Endothelial cell of umbilical vein (primary cell): ENCODE measurements around the gene CFAP100. TPM values are rescaled to one million over a fixed set of nuclear protein-coding genes. Genes with fewer than 3 reads are reported as not detected.

Experiments used
- BruUV-seq: library from RNA; stranded (reverse); fragments of 400-500 nt; replicated peaks from 2 replicates; lab custom pipeline; 2021; lab: Mats Ljungman, UMichigan
- CTCF ChIA-PET: fragments of 300-600, 350-600 bp; sonication (Branson Sonifier 250); formaldehyde crosslinking; loops from one replicate; lab custom pipeline; 2021; ENCODE audit warnings: antibody characterized with exemption, inconsistent platforms; lab: Charles Lee
- POLR2A ChIA-PET: fragments of 300-600, 350-600 bp; sonication (Branson Sonifier 250); formaldehyde crosslinking; loops from one replicate; lab custom pipeline; 2021; ENCODE audit warnings: antibody characterized with exemption, inconsistent platforms; lab: Charles Lee
- DNase-seq: peaks from one replicate; pipeline ENCODE4 v3.0.0-alpha.2; 2011; ENCODE audit warnings: low read depth, low spot score
- FAIRE-seq: peaks from 2 replicates; lab custom pipeline; 2011; peaks lifted over from hg19 to GRCh38; lab: Jason Lieb, UNC
- H2AFZ ChIP-seq: 2 replicates; pipeline ENCODE4 v1.6.0; 2012; ENCODE audit warnings: low read depth, low read length, control low read depth, inconsistent platforms
- H3K27ac ChIP-seq: 2 replicates; pipeline ENCODE4 v1.5.1; 2011; ENCODE audit warnings: low read depth, mild to moderate bottlenecking, control low read depth, low read length, moderate library complexity; ENCODE audit not compliant: insufficient read depth
- H3K27me3 ChIP-seq, 2 experiments: 2 replicates each; pipeline versions ENCODE4 v1.6.0 to v1.6.1; 2011; ENCODE audit warnings: low read length in 2 of 2, mixed read lengths in 1 of 2; ENCODE audit not compliant: control insufficient read depth in 2 of 2, insufficient read depth in 2 of 2
- H3K36me3 ChIP-seq, 2 experiments: 2 replicates in 1 of 2; 3 replicates in 1 of 2; pipeline ENCODE4 v1.5.1; 2011; ENCODE audit warnings: low read length in 2 of 2, mild to moderate bottlenecking in 1 of 2, moderate library complexity in 1 of 2; ENCODE audit not compliant: control insufficient read depth in 2 of 2, insufficient read depth in 2 of 2; ENCODE audit errors: extremely low read depth in 1 of 2
- H3K4me1 ChIP-seq: 3 replicates; pipeline ENCODE4 v1.5.1; 2011; ENCODE audit warnings: mild to moderate bottlenecking, low read length; ENCODE audit not compliant: control insufficient read depth, insufficient read depth; ENCODE audit errors: extremely low read depth
- H3K4me2 ChIP-seq: 2 replicates; pipeline ENCODE4 v1.6.1; 2011; ENCODE audit warnings: low read length, control low read depth, mixed read lengths; ENCODE audit not compliant: insufficient read depth
- H3K4me3 ChIP-seq, 3 experiments: fragments of 200-600 bp in 1 of 3; sonication (generic), shearing (Covaris generic) in 1 of 3; replicated peaks in 1 of 3; 2 replicates each; pipeline ENCODE4 v1.5.1; 2011 to 2016; ENCODE audit warnings: control low read depth in 3 of 3, low read length in 3 of 3, mild to moderate bottlenecking in 2 of 3, inconsistent platforms in 1 of 3, low read depth in 1 of 3, moderate library complexity in 1 of 3; ENCODE audit not compliant: insufficient read depth in 1 of 3
- H3K79me2 ChIP-seq: 2 replicates; pipeline ENCODE4 v1.6.0; 2012; ENCODE audit warnings: low read length, inconsistent platforms; ENCODE audit not compliant: control insufficient read depth, insufficient read depth
- H3K9ac ChIP-seq: replicated peaks from 2 replicates; pipeline ENCODE3; 2011; ENCODE audit warnings: low read length, control low read depth; ENCODE audit not compliant: insufficient read depth; ENCODE audit errors: extremely low read depth
- H3K9me1 ChIP-seq: replicated peaks from 3 replicates; pipeline ENCODE4 v1.6.0; 2011; ENCODE audit warnings: mild to moderate bottlenecking, low read length; ENCODE audit not compliant: control insufficient read depth, insufficient read depth; ENCODE audit errors: extremely low read depth
- H3K9me3 ChIP-seq: replicated peaks from 2 replicates; pipeline ENCODE4 v1.5.1; 2012; ENCODE audit warnings: low read length, inconsistent platforms; ENCODE audit not compliant: control insufficient read depth, insufficient read depth
- H4K20me1 ChIP-seq: replicated peaks from 2 replicates; pipeline ENCODE3; 2011; ENCODE audit warnings: mild to moderate bottlenecking, low read length; ENCODE audit not compliant: control insufficient read depth, insufficient read depth; ENCODE audit errors: extremely low read depth
- CTCF ChIP-seq, 2 donors: IDR thresholded peaks; 1 replicate in 1 of 2; 2 replicates in 1 of 2; pipeline ENCODE4 v1.5.1; 2011; ENCODE audit warnings: low read length in 2 of 2, mild to moderate bottlenecking in 2 of 2, moderate library complexity in 2 of 2, control low read depth in 1 of 2, inconsistent platforms in 1 of 2, low read depth in 1 of 2; ENCODE audit not compliant: insufficient read depth in 1 of 2; ENCODE audit errors: extremely low read depth in 1 of 2
- EZH2 ChIP-seq: IDR thresholded peaks from 2 replicates; pipeline ENCODE4 v1.6.1; 2012; ENCODE audit warnings: borderline replicate concordance, low read depth, mild to moderate bottlenecking, moderate library complexity, low read length, inconsistent platforms; ENCODE audit not compliant: severe bottlenecking
- FOS ChIP-seq: IDR thresholded peaks from 2 replicates; pipeline ENCODE4 v1.6.1; 2011; ENCODE audit warnings: mild to moderate bottlenecking, low read length, moderate library complexity, borderline replicate concordance; ENCODE audit not compliant: insufficient read depth
- GATA2 ChIP-seq: IDR thresholded peaks from 2 replicates; pipeline ENCODE4 v1.7.0; 2011; ENCODE audit warnings: low read depth, mild to moderate bottlenecking, moderate library complexity, mixed read lengths, low read length; ENCODE audit not compliant: insufficient read length, insufficient read depth
- JUN ChIP-seq: IDR thresholded peaks from 2 replicates; pipeline ENCODE4 v1.6.1; 2011; ENCODE audit warnings: borderline replicate concordance, low read depth; ENCODE audit not compliant: insufficient read length, insufficient read depth
- MYC ChIP-seq: IDR thresholded peaks from one replicate; pipeline ENCODE4 v1.6.1; 2011; ENCODE audit warnings: mild to moderate bottlenecking, low read depth, low read length
- POLR2A ChIP-seq: IDR thresholded peaks from 2 replicates; pipeline ENCODE4 v1.6.1; 2012; ENCODE audit warnings: low read depth, mild to moderate bottlenecking, control low read depth, low read length
- POLR2AphosphoS5 ChIP-seq: IDR thresholded peaks from 2 replicates; pipeline ENCODE4 v1.6.1; 2012; ENCODE audit warnings: low read depth, mild to moderate bottlenecking, control low read depth, low read length, moderate library complexity; ENCODE audit not compliant: insufficient read depth
- dilution Hi-C: fragments of 300-500 bp; cut with MboI; formaldehyde crosslinking; loops from one replicate; pipeline ENCODE4 v1.15.0; 2019; ENCODE audit warnings: low sequenced_read_pairs; ENCODE audit not compliant: extremely low pct_ligation_motif_present
- intact Hi-C: fragments of 100-400 bp; cut with micrococcal nuclease; formaldehyde crosslinking; loops from one replicate; pipeline ENCODE4 v1.10.0; 2022
- polyA plus RNA-seq, 4 experiments: library from polyadenylated mRNA; depleted of rRNA in 3 of 4; stranded (reverse) in 3 of 4; unstranded in 1 of 4; fragments of >200 nt; gene quantifications; 2 replicates each; pipeline versions ENCODE4 v1.2.1 to v1.2.3, GENCODE V29; 2011 to 2012; ENCODE audit warnings: missing spikeins in 1 of 4
- total RNA-seq: library from RNA; stranded (reverse); gene quantifications from 2 replicates; pipeline ENCODE4 v1.2.3, GENCODE V29; 2021
- TF ChIP-seq, protein P1 (sequence below): IDR thresholded peaks from 2 replicates; pipeline ENCODE4 v1.6.1; 2011; ENCODE audit not compliant: insufficient read depth, insufficient read length

The CFAP100 gene
- total and polyA plus RNA-seq, 2 donors (not counting 3 experiments of a cell fraction or from before 2014, with no cell fraction given), result not detected

GRCh38 chr3:126408099-126408498, 13.4 kb downstream of the CFAP100 start:
- no peak for TF ChIP-seq POLR2AphosphoS5
- no peak for TF ChIP-seq CTCF (IDR thresholded peaks at IDR 0.05; ENCODE audit: extremely low read depth in 1 of 2, insufficient read depth in 1 of 2, low read depth in 1 of 2, low read length in 2 of 2)
- TF ChIP-seq POLR2A, result no peak
- TF ChIP-seq MYC, result no peak
- no peak for TF ChIP-seq GATA2
- no peak for TF ChIP-seq FOS
- TF ChIP-seq, protein P1, sequence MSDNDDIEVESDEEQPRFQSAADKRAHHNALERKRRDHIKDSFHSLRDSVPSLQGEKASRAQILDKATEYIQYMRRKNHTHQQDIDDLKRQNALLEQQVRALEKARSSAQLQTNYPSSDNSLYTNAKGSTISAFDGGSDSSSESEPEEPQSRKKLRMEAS, result no peak
- no peak for TF ChIP-seq EZH2
- TF ChIP-seq JUN, result no peak
- no peaks in the 10 kb centered on the region for H3K79me2 ChIP-seq
- DNase-seq (no peak), FAIRE-seq (no peak)
- H3K4me1 ChIP-seq, result no peaks in the 10 kb centered on the region
- BruUV-seq, result no TSS peak
- H3K27me3 ChIP-seq, result peaks cover 2 to 11% of the 10 kb centered on the region in 2 experiments
- no peaks in the 10 kb centered on the region for H3K36me3 ChIP-seq
- no peaks in the 10 kb centered on the region for H4K20me1 ChIP-seq
- no peaks in the 10 kb centered on the region for H3K9me1 ChIP-seq
- no peaks in the 10 kb centered on the region for H3K9me3 ChIP-seq
- dilution Hi-C loops (no loop called here), intact Hi-C loops (no loop called here)
- POLR2A ChIA-PET, result no interaction called here
- no peak overlapping the region for H3K4me3 ChIP-seq
- no peak overlapping the region for H3K9ac ChIP-seq
- H3K4me2 ChIP-seq, result no peak overlapping the region
- no peak overlapping the region for H2AFZ ChIP-seq
- no peak overlapping the region for H3K27ac ChIP-seq
- CTCF ChIA-PET, result no interaction called here
